GM12874 (cell line): ENCODE data around the gene EYA2.

Experiments
- TF ChIP-seq, protein P1 (sequence below): IDR thresholded peaks from 2 replicates; pipeline ENCODE4 v1.5.1; 2011; ENCODE audit warnings: low read depth, mild to moderate bottlenecking, control low read depth, low read length, moderate library complexity; ENCODE audit not compliant: insufficient read depth

EYA2 gene

DNA sequence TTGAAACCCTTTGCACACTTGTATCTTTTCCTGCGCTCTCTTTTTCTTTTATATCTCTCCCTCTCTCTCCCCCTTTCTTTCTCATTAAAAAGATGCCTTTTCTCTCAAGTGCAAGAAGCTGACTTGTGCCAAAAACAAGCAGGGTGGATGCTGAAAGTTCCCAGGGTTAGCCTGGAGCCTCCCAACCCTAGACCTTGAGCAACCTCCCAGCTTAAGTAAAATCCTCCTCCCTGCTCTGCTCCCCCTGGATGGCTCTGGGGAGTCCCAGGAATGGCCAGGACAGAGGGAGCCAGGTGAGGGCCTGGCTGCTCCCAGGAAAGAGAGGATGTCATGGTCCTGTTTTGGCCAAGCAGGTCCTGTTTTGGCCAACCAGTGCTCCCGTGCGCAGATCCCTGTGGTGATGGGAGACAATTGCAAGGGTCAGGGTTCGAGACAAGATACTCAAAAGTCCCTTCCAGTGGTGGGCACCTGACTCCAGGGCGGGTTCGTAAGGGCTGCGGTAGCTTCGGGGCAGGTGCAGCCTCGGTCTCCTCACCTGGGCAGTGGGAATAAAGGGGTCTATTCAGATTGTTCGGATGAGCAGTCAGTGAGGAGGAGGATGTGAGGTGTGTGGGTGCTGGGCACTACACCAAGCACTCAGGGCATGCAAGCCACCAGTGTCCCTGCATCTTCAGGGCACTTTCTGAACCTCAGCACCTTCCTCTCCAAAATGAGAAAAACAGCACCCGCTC, 49.4 kb downstream of the EYA2 start:
- TF ChIP-seq, protein P1, sequence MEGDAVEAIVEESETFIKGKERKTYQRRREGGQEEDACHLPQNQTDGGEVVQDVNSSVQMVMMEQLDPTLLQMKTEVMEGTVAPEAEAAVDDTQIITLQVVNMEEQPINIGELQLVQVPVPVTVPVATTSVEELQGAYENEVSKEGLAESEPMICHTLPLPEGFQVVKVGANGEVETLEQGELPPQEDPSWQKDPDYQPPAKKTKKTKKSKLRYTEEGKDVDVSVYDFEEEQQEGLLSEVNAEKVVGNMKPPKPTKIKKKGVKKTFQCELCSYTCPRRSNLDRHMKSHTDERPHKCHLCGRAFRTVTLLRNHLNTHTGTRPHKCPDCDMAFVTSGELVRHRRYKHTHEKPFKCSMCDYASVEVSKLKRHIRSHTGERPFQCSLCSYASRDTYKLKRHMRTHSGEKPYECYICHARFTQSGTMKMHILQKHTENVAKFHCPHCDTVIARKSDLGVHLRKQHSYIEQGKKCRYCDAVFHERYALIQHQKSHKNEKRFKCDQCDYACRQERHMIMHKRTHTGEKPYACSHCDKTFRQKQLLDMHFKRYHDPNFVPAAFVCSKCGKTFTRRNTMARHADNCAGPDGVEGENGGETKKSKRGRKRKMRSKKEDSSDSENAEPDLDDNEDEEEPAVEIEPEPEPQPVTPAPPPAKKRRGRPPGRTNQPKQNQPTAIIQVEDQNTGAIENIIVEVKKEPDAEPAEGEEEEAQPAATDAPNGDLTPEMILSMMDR, result no peak

DNA sequence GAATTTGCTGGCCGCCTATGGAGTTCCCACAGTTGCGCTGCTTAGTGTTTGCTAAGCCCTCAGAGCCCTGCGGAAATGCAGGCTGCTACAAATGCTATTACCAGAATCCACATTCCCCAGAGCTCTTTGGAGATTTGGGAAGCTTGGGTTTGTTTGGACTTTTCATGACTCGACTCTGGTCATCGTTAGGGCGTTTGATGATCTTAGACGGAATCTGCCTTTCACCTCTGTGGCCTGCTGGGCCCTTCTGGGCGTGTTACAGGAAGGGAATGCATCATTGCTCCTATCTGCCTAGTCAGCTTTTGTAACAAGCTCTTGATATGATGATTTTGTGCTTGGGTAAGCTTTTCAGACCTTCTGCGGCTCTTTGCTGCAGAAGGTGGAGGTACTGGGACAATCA, 50.8 kb downstream of the EYA2 start:
- TF ChIP-seq, protein P1, result no peak

DNA sequence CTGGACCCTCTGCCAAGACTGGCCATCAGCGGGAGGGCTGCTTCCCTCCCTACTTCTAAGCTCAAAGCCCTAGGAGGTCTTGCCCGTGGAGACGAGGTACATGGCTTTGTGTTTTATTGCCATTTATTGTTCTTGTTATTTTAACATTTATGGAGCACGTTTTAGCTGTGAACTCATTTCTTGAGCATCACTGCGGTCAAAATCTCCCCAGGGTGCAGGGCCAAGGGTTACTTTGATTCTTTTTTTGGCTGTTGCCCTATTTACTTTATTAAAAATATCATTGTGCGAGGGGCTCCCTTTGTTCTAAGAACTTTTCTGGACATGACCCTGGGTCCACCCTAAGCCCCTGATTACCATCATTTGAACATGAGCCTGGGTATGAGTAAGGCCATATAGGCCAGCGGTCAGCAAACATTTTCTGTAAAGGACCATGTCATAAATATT, 51.6 kb downstream of the EYA2 start:
- TF ChIP-seq, protein P1, result no peak

DNA sequence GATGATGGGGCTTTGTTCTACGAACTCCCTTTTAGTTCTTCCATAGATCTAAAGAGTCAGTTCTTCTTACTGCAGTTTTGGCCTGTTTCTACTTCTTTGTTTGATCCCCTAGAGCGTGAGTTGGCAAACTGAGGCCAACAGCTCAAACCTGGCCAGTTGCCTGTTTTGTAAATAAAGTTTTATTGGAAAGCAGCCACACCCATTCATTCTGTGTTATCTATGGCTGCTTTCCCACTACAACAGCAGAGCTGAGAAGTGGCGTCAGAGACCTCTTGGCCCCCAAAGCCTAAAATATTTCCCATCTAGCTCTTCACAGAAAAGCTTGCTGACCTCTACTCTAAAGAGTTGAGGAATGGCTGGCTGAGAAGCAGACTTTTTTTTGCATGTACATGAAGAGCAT, 52.2 kb downstream of the EYA2 start:
- TF ChIP-seq, protein P1, result no peak

DNA sequence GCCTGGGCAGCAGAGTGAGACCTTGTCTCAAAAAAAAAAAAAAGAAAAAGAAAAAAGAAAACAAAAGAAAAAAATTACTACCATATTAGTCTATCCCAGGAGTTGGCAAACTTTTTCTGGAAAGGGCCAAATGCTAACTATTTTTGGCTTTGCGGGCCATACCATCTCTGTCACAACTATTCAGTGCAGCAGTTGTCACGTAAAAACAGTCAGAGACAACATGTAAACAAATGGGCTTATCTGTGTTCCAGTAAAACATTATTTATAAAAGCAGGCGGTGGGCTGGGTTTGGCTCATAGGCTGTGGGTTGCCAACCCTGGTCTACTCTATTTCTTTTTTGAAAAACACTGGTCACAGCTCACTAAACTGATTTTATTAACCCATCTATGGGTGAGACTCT, 53.4 kb downstream of the EYA2 start:
- TF ChIP-seq, protein P1, result no peak

DNA sequence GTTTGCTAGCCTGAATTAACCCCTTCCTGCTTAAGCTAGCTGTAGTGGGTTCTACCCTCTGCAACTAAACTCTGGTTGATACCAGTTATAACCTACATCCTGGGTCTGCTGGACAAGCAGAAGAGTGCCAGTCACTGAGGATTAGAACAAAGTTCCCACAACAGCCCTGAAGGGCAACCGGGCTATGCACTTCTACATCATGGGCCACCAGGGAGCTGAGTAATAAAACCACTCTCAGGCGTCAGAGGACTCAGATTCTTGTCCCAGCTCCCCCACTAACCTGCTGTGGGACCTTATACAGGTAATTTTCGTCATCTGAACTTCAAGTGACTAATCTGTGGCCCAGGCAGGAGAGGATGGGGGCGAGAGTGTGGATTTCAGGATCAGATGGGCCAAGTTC, 56.8 kb downstream of the EYA2 start:
- TF ChIP-seq, protein P1, result no peak

DNA sequence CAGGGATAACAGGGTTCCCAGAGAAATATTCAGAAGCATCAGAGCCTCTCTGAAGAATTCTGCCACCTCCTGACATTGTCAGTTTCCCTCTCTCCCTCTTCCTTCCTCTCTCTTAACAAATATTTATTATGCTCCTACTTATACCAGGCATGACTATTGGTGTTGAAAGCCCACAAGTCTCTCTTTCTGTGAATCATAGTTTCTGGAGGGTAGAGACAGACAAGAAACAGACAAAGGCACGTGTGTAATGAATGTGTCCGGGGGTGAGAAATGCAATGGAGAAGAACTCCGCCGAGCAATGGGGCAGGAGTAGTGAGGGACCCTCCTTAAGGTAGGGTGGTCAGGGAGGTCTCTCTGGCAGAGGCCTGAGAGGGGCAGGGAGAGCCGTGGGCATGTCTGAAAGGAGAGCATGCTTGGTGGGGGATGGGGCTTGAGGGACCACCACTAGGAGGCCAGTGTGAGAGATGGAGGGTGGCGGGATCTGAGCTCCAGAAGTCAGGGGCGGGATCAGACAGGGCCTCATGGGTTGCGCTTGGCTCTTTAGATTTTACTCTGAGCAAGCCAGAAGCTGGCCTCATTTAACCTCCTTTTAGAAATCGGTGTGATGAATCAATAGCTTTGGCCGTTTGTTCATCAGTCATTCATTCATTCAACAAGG, 57.3 kb downstream of the EYA2 start:
- TF ChIP-seq, protein P1, result no peak
